Measurements from ENCODE around the gene AHI1.

The AHI1 gene

DNA sequence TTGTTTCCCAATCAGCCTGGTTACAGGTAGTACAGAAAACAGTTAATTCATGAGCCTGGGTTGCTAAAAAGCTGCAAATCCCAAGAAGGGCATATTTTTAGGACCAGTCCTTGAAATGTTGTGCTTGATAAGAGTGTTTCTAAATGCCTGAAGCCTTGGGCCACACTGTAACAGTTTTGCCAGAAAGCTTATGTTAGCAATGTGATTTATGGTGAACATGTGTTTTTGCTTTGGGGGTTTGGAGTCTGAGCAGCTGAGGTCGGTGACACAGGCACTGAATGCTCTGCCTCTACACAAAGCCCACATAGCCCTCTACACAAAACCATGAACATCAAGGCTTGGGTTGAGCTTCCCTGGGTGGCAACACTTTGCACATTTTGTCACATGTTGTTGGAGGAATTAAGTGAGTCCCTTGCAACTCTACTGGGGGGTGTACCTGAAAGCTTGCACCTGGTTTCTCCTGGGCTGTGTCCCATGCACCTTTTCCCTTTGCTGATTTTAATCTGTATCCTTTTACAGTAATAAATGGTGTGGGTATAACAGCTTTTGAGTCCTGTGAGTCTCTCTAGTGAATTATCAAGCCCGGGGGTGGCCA, 22.2 kb downstream of the AHI1 start:
- TF ChIP-seq, protein P1, sequence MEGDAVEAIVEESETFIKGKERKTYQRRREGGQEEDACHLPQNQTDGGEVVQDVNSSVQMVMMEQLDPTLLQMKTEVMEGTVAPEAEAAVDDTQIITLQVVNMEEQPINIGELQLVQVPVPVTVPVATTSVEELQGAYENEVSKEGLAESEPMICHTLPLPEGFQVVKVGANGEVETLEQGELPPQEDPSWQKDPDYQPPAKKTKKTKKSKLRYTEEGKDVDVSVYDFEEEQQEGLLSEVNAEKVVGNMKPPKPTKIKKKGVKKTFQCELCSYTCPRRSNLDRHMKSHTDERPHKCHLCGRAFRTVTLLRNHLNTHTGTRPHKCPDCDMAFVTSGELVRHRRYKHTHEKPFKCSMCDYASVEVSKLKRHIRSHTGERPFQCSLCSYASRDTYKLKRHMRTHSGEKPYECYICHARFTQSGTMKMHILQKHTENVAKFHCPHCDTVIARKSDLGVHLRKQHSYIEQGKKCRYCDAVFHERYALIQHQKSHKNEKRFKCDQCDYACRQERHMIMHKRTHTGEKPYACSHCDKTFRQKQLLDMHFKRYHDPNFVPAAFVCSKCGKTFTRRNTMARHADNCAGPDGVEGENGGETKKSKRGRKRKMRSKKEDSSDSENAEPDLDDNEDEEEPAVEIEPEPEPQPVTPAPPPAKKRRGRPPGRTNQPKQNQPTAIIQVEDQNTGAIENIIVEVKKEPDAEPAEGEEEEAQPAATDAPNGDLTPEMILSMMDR (IDR thresholded peaks at IDR 0.05), result no peak
- no peak for TF ChIP-seq ZFX (IDR thresholded peaks at IDR 0.05; ENCODE audit: borderline replicate concordance)
- H3K27ac ChIP-seq, result no peak overlapping the region

DNA sequence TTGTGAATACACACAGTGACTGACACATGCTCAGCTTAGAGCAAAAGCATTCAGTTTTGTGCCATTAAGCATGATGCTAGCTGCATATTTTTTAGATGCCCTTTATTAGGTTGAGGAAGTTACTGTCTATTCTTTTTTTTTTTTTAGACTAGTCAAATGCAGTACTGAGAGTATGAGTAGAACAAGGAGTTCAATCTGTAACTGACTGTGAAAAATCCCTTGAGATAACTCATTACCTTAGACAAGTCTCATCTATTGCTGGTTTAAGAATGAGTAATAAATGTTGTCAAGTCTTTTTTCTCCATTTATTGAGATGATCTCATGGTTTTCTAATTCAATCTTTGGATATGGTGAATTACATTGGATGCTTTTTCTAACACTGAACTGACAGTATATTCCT, 23.2 kb downstream of the AHI1 start:
- H3K27ac ChIP-seq, result no peak overlapping the region
- TF ChIP-seq, protein P1 (IDR thresholded peaks at IDR 0.05), result no peak
- TF ChIP-seq ZFX (IDR thresholded peaks at IDR 0.05; ENCODE audit: borderline replicate concordance), result no peak

DNA sequence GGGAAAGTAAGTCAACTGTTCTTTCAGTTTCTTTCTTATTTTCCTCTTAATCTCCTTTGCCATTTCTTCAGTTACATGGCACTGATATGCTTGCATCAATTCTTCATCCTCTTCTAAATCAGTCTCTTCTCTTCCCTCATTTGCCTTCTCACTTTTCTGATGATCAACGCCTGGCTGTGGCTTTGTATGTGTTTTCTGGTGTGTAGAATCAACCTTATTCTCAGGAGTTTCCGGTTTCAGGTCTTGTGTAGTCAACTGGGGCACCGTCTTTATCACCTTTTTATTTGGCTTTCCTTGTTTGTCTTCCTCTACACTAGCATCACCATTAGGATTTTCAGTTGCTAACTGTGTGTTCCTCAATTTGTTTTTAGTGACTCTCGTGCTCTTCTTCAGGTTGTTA, 31.6 kb downstream of the AHI1 start:
- no peak overlapping the region for H3K27ac ChIP-seq
- TF ChIP-seq ZFX (IDR thresholded peaks at IDR 0.05; ENCODE audit: borderline replicate concordance), result no peak
- TF ChIP-seq, protein P1 (IDR thresholded peaks at IDR 0.05), result no peak

DNA sequence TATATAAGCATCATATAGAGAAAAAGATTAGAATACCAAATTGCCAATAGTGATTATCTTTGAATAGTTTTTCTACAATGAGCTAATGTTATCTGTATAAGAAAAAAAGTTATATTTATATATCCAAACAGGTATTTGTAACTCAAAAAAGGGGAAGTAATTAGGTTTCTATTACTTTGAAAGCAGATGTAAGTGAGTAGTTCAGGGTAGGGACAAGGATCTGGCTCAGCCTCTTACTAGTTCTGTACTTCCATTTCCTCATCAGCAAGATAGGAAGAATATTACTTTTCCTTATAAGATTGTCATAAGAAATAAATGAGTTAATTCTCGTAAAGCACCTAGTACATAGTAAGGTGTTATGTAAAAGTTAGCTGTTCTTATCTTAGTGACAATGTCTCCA, 32.2 kb downstream of the AHI1 start:
- TF ChIP-seq, protein P1 (IDR thresholded peaks at IDR 0.05), result no peak
- TF ChIP-seq ZFX (IDR thresholded peaks at IDR 0.05; ENCODE audit: borderline replicate concordance), result no peak

DNA sequence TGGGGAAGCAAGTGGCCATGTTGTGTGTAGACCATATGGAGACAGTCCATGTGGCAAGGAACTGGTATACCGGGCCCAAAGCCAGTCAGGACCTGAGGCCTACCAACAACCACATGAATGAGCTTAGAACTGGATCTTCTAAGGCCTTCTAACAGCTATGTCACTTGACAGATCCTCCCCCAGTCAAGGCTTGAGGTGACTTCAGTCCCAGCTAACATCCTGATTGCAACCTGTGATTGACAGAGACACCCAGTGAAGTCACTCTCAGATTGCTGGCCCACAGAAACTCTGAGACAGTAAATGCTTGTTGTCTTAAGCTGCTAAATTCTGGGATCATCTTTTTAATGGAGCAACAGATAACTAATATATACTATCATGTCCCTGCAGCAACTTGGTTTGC, 32.9 kb downstream of the AHI1 start:
- H3K27ac ChIP-seq, result no peak overlapping the region
- TF ChIP-seq, protein P1 (IDR thresholded peaks at IDR 0.05), result no peak
- no peak for TF ChIP-seq ZFX (IDR thresholded peaks at IDR 0.05; ENCODE audit: borderline replicate concordance)

More for the DNA sequence above, 32.2 kb downstream of the AHI1 start:
- no peak overlapping the region for H3K27ac ChIP-seq

DNA sequence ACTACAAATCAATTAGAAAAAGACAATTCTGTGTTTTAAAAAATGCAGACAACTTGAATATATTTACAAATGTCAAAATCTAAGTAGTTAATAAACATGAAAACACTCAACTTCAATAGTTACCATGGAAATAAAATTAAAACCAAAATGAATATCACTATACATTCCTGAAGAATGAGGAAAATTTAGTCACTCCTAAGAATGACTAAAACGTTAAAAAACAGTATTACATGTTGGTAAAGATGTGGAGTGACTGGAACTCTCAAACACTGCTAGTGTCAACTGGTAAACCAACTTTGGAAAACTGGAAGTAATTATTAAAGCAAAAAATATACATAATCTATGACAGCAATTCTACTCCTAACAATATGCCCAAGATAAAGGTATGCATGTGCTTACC, 36.3 kb downstream of the AHI1 start:
- TF ChIP-seq, protein P1 (IDR thresholded peaks at IDR 0.05), result no peak
- TF ChIP-seq ZFX (IDR thresholded peaks at IDR 0.05; ENCODE audit: borderline replicate concordance), result no peak
- no peak overlapping the region for H3K27ac ChIP-seq

DNA sequence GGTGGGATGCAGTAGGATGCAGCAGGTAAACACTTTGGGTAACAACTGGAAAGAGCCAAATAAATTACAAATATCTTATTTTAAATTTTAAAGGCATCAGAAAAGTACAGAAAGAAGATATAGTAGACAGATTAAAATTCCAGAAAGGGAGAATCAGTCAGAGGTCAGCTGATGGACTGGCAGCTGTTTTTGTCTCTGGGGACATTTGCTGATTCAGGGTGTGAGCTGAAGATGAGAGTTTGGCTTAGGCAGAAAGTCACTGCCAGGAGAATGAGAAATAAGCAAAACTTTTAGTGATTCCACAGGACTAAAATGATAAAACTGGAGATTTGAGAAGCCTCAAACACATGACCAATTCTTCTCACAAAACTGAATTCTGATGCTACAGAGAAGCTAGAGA, 39.5 kb downstream of the AHI1 start:
- H3K27ac ChIP-seq, result no peak overlapping the region
- TF ChIP-seq ZFX (IDR thresholded peaks at IDR 0.05; ENCODE audit: borderline replicate concordance), result no peak
- TF ChIP-seq, protein P1 (IDR thresholded peaks at IDR 0.05), result no peak
